ENCODE measurements around the gene SLC6A17.

- TF ChIP-seq EZH2 (IDR thresholded peaks at IDR 0.05; ENCODE audit: insufficient read depth, poor library complexity, severe bottlenecking): no peak
- TF ChIP-seq EZH2phosphoT487 (IDR thresholded peaks at IDR 0.05; ENCODE audit: insufficient read depth, low read depth): no peak
These were observed 59.7 kb downstream of the SLC6A17 start, which contains the start of gene KCNC4 for GRCh38 chr1:110209715-110210603.
